Activated CD8-positive, alpha-beta T cell treated with anti-CD3 and anti-CD28 coated beads, Interleukin-2, amount 10 ng/mL, durations not matched to agents 7 days and 5 days (primary cell): ENCODE data around the gene ATP9B. TPM values are rescaled to one million over a fixed set of nuclear protein-coding genes. Genes with fewer than 3 reads are reported as not detected.
A peak's percentile ranks its signal among the peaks of the same experiment; 100 is the strongest.
"Not testable (repeated sequence)": the region's sequence is repeated elsewhere in the genome, so short reads cannot be mapped to it uniquely, and the experiment has no call there.

Experiments
- ATAC-seq: fragments of 150-1000 bp; cut with Tn5 transposase; one replicate; pipeline ENCODE4 v1.10.0; 2021; ENCODE audit warnings: moderate library complexity
- CTCF ChIA-PET: fragments of 350-600 bp; sonication (Branson Sonifier 250); formaldehyde crosslinking; loops from one replicate; lab custom pipeline; 2021; ENCODE audit warnings: antibody characterized with exemption; lab: Charles Lee
- POLR2A ChIA-PET: fragments of 350-600 bp; sonication (Branson Sonifier 250); formaldehyde crosslinking; loops from one replicate; lab custom pipeline; 2021; ENCODE audit warnings: antibody characterized with exemption; lab: Charles Lee
- DNase-seq: peaks from one replicate; pipeline ENCODE4 v3.0.0-alpha.2; 2020
- H3K27ac Mint-ChIP-seq: one replicate; pipeline ENCODE4 v1.8.0; 2021; ENCODE audit warnings: mild to moderate bottlenecking, mixed read lengths
- H3K27me3 Mint-ChIP-seq: one replicate; pipeline ENCODE4 v1.8.0; 2021; ENCODE audit warnings: low read depth, mixed read lengths
- H3K36me3 Mint-ChIP-seq: one replicate; pipeline ENCODE4 v1.8.0; 2021; ENCODE audit warnings: low read depth, mixed read lengths
- H3K4me1 Mint-ChIP-seq: one replicate; pipeline ENCODE4 v1.8.0; 2021; ENCODE audit warnings: low read depth, mixed read lengths
- H3K4me3 Mint-ChIP-seq: one replicate; pipeline ENCODE4 v1.8.0; 2021; ENCODE audit warnings: mild to moderate bottlenecking, mixed read lengths
- H3K9me3 Mint-ChIP-seq: one replicate; pipeline ENCODE4 v1.8.0; 2022; ENCODE audit warnings: mixed read lengths; ENCODE audit not compliant: insufficient read depth
- total RNA-seq, 2 experiments: library from RNA; stranded (reverse); gene quantifications; one replicate each; pipeline ENCODE4 v1.2.3, GENCODE V29; 2021

Gene ATP9B
- total RNA-seq, 2 experiments from 2014 or later, result 24.8 to 27.3 TPM

DNA sequence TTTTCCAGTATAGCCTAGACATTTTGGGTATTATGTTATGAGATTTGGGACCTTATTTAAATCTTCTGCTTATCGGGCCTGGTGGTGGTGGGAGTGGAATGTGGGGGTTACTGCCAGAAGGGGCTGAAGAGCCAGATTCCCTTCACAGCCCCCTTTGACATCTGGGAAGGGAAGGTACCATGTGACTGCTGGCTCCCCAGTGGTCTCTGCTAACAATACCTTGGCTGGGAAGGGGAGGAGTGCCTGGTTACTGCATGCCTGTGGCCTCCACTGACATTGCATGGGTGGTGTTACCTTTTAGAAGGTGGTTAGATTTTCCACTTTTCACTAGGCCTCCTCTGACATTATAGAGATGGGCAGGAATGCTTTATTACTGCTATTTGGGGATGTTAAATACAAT, 8.0 kb downstream of the ATP9B start:
- H3K4me3 Mint-ChIP-seq, result no peak overlapping the region
- DNase-seq (no peak), ATAC-seq (no peak)
- peaks cover 3% of the 10 kb centered on the region for H3K9me3 Mint-ChIP-seq
- H3K4me1 Mint-ChIP-seq, result peaks cover 28% of the 10 kb centered on the region
- ChIA-PET CTCF (interaction anchor here (0.7 kb wide), 1 partner anchor 19 kb away, joined by 3 read pairs; no protein-coding TSS in a partner anchor), POLR2A (no interaction called here)
- no peaks in the 10 kb centered on the region for H3K27me3 Mint-ChIP-seq
- H3K36me3 Mint-ChIP-seq, result peaks cover 59% of the 10 kb centered on the region
- H3K27ac Mint-ChIP-seq, result no peak overlapping the region

DNA sequence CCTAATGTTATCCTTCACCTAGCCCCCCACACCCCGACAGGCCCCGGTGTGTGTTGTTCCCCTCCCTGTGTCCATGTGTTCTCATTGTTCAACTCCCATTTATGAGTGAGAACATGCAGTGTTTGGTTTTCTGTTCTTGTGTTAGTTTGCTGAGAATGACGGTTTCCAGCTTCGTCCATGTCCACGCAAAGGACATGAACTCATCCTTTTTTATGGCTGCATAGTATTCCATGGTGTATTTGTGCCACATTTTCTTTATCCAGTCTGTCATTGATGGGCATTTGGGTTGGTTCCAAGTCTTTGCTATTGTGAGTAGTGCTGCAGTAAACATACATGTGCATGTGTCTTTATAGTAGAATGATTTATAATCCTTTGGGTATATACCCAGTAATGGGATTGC, 9.6 kb downstream of the ATP9B start:
- H3K9me3 Mint-ChIP-seq, H3K27ac Mint-ChIP-seq, H3K27me3 Mint-ChIP-seq, DNase-seq, H3K4me3 Mint-ChIP-seq, ATAC-seq, POLR2A ChIA-PET, CTCF ChIA-PET: not testable (repeated sequence)
- H3K4me1 Mint-ChIP-seq, result peaks cover 24% of the 10 kb centered on the region
- H3K36me3 Mint-ChIP-seq, result peaks cover 68% of the 10 kb centered on the region

GRCh38 chr18:79092874-79093273, 23.7 kb downstream of the ATP9B start:
- H3K27me3 Mint-ChIP-seq, result no peaks in the 10 kb centered on the region
- H3K27ac Mint-ChIP-seq, result no peak overlapping the region
- ChIA-PET CTCF (interaction anchor here (0.7 kb wide), 1 partner anchor 151 kb away, joined by 3 read pairs; no protein-coding TSS in a partner anchor), POLR2A (no interaction called here)
- H3K4me1 Mint-ChIP-seq, result peaks cover 11% of the 10 kb centered on the region
- ATAC-seq (no peak), DNase-seq (no peak)
- H3K4me3 Mint-ChIP-seq, result no peak overlapping the region
- peaks cover 7% of the 10 kb centered on the region for H3K9me3 Mint-ChIP-seq
- H3K36me3 Mint-ChIP-seq, result peaks cover 13% of the 10 kb centered on the region

DNA sequence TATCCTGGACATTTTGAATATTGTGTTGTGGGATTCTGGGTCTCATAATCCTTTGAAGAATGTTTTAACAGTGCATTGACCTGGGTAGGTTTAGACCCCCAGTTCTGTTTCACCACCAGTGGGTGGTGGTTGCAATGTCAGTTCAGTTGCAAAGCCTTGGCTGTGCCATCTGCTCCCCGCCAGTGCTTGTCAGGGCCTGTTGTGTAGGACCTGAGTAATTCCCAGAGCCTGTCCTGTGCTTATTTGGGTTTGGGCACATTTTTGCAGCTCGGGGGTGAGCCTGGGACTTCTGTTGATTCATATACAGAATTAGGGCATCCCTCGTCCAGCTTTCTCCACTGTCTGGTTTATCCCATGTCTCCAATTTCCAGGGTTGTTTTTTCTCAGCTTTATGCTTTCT, 24.8 kb downstream of the ATP9B start:
- no peak for ATAC-seq
- no peaks in the 10 kb centered on the region for H3K27me3 Mint-ChIP-seq
- no peak overlapping the region for H3K4me3 Mint-ChIP-seq
- peaks cover 19% of the 10 kb centered on the region for H3K36me3 Mint-ChIP-seq
- peaks cover 11% of the 10 kb centered on the region for H3K4me1 Mint-ChIP-seq
- POLR2A ChIA-PET, result no interaction called here
- no peak for DNase-seq
- no peak overlapping the region for H3K27ac Mint-ChIP-seq
- H3K9me3 Mint-ChIP-seq, result peaks cover 11% of the 10 kb centered on the region
- CTCF ChIA-PET, result no interaction called here

GRCh38 chr18:79095216-79095615, 26.0 kb downstream of the ATP9B start:
- Mint-ChIP-seq H3K9me3 (peaks cover 11% of the 10 kb centered on the region), H3K36me3 (peaks cover 23% of the 10 kb centered on the region), H3K4me1 (peaks cover 11% of the 10 kb centered on the region), H3K4me3 (no peak overlapping the region), H3K27me3 (no peaks in the 10 kb centered on the region), H3K27ac (no peak overlapping the region)
- ATAC-seq, result no peak
- POLR2A ChIA-PET, result no interaction called here
- DNase-seq, result no peak
- CTCF ChIA-PET, result interaction anchor here (0.9 kb wide), 1 partner anchor 11 kb away, joined by 3 read pairs; no protein-coding TSS in a partner anchor

DNA sequence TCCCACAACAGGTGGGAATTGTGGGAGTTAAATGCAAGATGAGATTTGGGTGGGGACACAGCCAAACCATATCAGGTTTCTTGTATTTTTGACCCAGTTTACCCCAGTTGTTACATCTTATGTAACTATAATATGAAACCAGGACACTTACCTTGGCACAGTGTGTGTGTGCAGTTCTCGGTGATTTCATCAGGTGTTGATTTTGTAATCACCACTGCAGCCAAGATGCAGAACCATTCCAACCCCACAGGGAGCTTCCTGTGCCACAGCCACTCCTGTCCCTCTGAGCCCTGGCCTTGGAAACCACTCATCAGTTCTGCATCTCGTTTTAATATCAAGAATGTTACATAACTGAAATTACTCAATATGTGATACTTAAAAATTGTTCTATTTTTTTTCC, 31.8 kb downstream of the ATP9B start:
- ChIA-PET CTCF (no interaction called here), POLR2A (no interaction called here)
- Mint-ChIP-seq H3K27ac (no peak overlapping the region), H3K36me3 (peaks cover 48% of the 10 kb centered on the region), H3K9me3 (peaks cover 4% of the 10 kb centered on the region), H3K4me3 (no peak overlapping the region), H3K27me3 (no peaks in the 10 kb centered on the region), H3K4me1 (peaks cover 11% of the 10 kb centered on the region)
- DNase-seq (no peak), ATAC-seq (no peak)

DNA sequence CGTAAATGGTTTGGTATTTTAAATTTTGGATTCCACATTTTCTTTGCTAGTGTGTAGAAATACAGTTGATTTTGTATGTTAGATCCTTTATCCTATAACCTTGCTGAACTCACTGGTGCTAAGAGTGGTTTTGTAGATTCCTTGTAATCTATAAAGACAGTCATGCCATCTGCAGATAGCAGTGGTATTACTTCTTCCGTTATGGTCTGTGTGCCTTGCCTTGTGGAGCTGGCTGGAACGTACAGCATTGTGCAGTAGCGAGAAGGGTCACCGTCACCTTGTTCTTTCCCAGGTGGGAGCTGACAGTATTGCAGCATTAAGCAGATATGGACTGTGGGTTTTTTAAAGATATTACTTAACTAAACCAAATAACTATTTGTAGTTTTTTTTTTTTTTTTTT, 33.7 kb downstream of the ATP9B start:
- ChIA-PET CTCF (no interaction called here), POLR2A (no interaction called here)
- peaks cover 11% of the 10 kb centered on the region for H3K4me1 Mint-ChIP-seq

GRCh38 chr18:79104137-79104536, 34.9 kb downstream of the ATP9B start:
- H3K27me3 Mint-ChIP-seq, result no peaks in the 10 kb centered on the region
- ChIA-PET POLR2A (no interaction called here), CTCF (no interaction called here)
- peak overlapping the region; percentile 15 for H3K27ac Mint-ChIP-seq
- ATAC-seq, result no peak
- DNase-seq, result no peak
- H3K4me3 Mint-ChIP-seq, result no peak overlapping the region
- peaks cover 34% of the 10 kb centered on the region for H3K36me3 Mint-ChIP-seq
- peaks cover 11% of the 10 kb centered on the region for H3K4me1 Mint-ChIP-seq
- no peaks in the 10 kb centered on the region for H3K9me3 Mint-ChIP-seq

More for the DNA sequence above, 33.7 kb downstream of the ATP9B start:
- no peaks in the 10 kb centered on the region for H3K27me3 Mint-ChIP-seq
- no peak overlapping the region for H3K27ac Mint-ChIP-seq
- ATAC-seq, result no peak
- peaks cover 4% of the 10 kb centered on the region for H3K9me3 Mint-ChIP-seq
- no peak for DNase-seq
- H3K4me3 Mint-ChIP-seq, result no peak overlapping the region
- peaks cover 41% of the 10 kb centered on the region for H3K36me3 Mint-ChIP-seq

GRCh38 chr18:79105455-79105854, 36.3 kb downstream of the ATP9B start:
- Mint-ChIP-seq H3K4me1 (peaks cover 11% of the 10 kb centered on the region), H3K36me3 (peaks cover 30% of the 10 kb centered on the region)
- POLR2A ChIA-PET, result no interaction called here

DNA sequence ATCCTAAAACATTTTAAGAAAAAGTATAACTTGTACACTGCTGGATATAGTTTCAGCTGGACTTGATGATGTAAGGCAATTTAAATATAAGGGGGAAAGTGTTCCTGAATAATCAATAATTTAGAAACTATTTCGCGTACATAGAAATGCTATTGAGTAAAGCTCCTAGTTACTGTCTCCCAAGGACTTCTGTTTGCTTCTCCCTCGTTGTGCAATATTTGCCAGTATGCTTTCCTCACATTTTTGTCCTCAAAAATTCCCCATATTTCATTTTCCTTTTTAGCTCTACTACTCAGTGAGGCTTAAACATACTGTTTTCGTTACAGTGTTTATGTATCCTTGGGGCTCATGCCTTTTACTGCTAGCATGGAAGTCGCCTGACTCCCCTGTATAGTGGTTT, 36.9 kb downstream of the ATP9B start:
- ChIA-PET CTCF (interaction anchor here (1.1 kb wide), 1 partner anchor 11 kb away, joined by 3 read pairs; no protein-coding TSS in a partner anchor), POLR2A (no interaction called here)
- peaks cover 11% of the 10 kb centered on the region for H3K4me1 Mint-ChIP-seq
- ATAC-seq (no peak), DNase-seq (no peak)
- no peak overlapping the region for H3K4me3 Mint-ChIP-seq
- peaks cover 25% of the 10 kb centered on the region for H3K36me3 Mint-ChIP-seq
- H3K9me3 Mint-ChIP-seq, result no peaks in the 10 kb centered on the region
- no peak overlapping the region for H3K27ac Mint-ChIP-seq
- no peaks in the 10 kb centered on the region for H3K27me3 Mint-ChIP-seq

More at GRCh38 chr18:79105455-79105854, 36.3 kb downstream of the ATP9B start:
- no peaks in the 10 kb centered on the region for H3K27me3 Mint-ChIP-seq
- no peak overlapping the region for H3K27ac Mint-ChIP-seq
- ATAC-seq (no peak), DNase-seq (no peak)
- H3K9me3 Mint-ChIP-seq, result no peaks in the 10 kb centered on the region
- H3K4me3 Mint-ChIP-seq, result no peak overlapping the region
- CTCF ChIA-PET, result interaction anchor here (1.1 kb wide), 1 partner anchor 10 kb away, joined by 3 read pairs; no protein-coding TSS in a partner anchor

DNA sequence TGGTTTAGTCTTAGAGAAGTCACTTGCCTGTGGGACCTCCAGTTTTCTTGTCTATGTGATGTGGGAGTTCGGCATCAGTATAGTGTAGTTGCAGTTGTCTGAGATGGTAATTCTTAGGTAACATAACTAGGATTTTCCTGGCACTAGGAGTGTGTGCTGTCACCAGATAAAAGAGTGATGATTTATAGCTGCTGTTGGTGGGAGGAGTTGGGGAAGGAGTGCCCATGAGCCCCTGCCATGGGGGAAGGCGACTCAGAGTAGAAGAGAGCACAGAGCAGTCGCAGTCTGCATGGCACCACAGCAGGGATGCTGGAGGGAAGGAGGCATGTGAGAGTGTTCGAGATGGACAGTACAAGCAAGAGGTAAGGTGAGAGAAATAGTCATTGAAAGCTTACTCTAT, 38.7 kb downstream of the ATP9B start:
- H3K36me3 Mint-ChIP-seq, result peaks cover 17% of the 10 kb centered on the region
- ATAC-seq (no peak), DNase-seq (no peak)
- H3K4me3 Mint-ChIP-seq, result no peak overlapping the region
- no peaks in the 10 kb centered on the region for H3K9me3 Mint-ChIP-seq
- peaks cover 11% of the 10 kb centered on the region for H3K4me1 Mint-ChIP-seq
- no peaks in the 10 kb centered on the region for H3K27me3 Mint-ChIP-seq
- POLR2A ChIA-PET, result no interaction called here
- no peak overlapping the region for H3K27ac Mint-ChIP-seq
- CTCF ChIA-PET, result no interaction called here

GRCh38 chr18:79108549-79109215, 39.5 kb downstream of the ATP9B start:
- Mint-ChIP-seq H3K4me1 (peaks cover 5% of the 10 kb centered on the region), H3K27me3 (no peaks in the 10 kb centered on the region), H3K4me3 (no peak overlapping the region), H3K9me3 (no peaks in the 10 kb centered on the region), H3K36me3 (peaks cover 14% of the 10 kb centered on the region), H3K27ac (no peak overlapping the region)
- DNase-seq (no peak), ATAC-seq (no peak)
- ChIA-PET POLR2A (no interaction called here), CTCF (no interaction called here)
